ENCODE data around the gene GIMAP8. TPM values are rescaled to one million over a fixed set of nuclear protein-coding genes. Genes with fewer than 3 reads are reported as not detected.

The GIMAP8 gene
- total RNA-seq, 5 donors from 2014 or later (not counting 1 experiment from before 2014, with no cell fraction given): 17.8 to 54.6 (median 50.1) TPM

GRCh38 chr7:150432915-150433892, 17.2 kb upstream of the GIMAP8 start:
- H3K4me3 ChIP-seq (ENCODE audit: control insufficient read depth in 1 of 2, extremely low read depth in 1 of 2, low read length in 1 of 2): no peak overlapping the region
- ATAC-seq (replicated peaks in 1 of 4): peak in 1 of 4 experiments; percentile 26
- Mint-ChIP-seq H3K27me3 (peaks cover 4 to 5% of the 10 kb centered on the region in 2 donors), H3K36me3 (no peaks in the 10 kb centered on the region), H3K4me1 (peaks cover 13 to 28% (median 18%) of the 10 kb centered on the region in 3 donors), H3K27ac (peak overlapping the region in 1 of 2 donors; percentile 84), H3K9me3 (no peaks in the 10 kb centered on the region), H3K4me3 (peak overlapping the region in 1 of 3 donors; percentile 64)
- H3K27ac ChIP-seq (ENCODE audit: low read length): no peak overlapping the region
- no peaks in the 10 kb centered on the region for H3K36me3 ChIP-seq (ENCODE audit: control insufficient read depth in 2 of 2, extremely low read depth in 1 of 2, insufficient read depth in 1 of 2, low read length in 1 of 2)
- H3K9me3 ChIP-seq: no peaks in the 10 kb centered on the region
- peaks cover 0 to 4% of the 10 kb centered on the region in 2 experiments for H3K4me1 ChIP-seq (ENCODE audit: control insufficient read depth in 1 of 2, extremely low read depth in 1 of 2, insufficient read depth in 2 of 2, low read length in 2 of 2)
- 54% methylated on average over 12 of the region's 14 CpGs for WGBS (ENCODE audit: insufficient coverage)
- no peak for DNase-seq
- CTCF ChIA-PET: interaction anchor here (0.5 to 1.4 kb wide), 5 partner anchors 14 to 556 kb away, joined by 3 to 8 read pairs (median 4); no protein-coding TSS in a partner anchor
- peaks cover 0 to 4% of the 10 kb centered on the region in 2 experiments for H3K27me3 ChIP-seq (replicated peaks in 1 of 2; ENCODE audit: control insufficient read depth in 2 of 2, extremely low read depth in 1 of 2, insufficient read depth in 2 of 2, low read length in 1 of 2)
- POLR2A ChIA-PET: interaction anchor here (0.6 kb wide), 2 partner anchors 233 to 733 kb away, joined by 3 to 4 read pairs; no protein-coding TSS in a partner anchor

GRCh38 chr7:150434240-150434639, 16.2 kb upstream of the GIMAP8 start:
- DNase-seq: no peak
- peaks cover 0 to 4% of the 10 kb centered on the region in 2 experiments for H3K27me3 ChIP-seq (replicated peaks in 1 of 2; ENCODE audit: control insufficient read depth in 2 of 2, extremely low read depth in 1 of 2, insufficient read depth in 2 of 2, low read length in 1 of 2)
- no peak for ATAC-seq (replicated peaks in 1 of 4)
- Mint-ChIP-seq H3K27me3 (peaks cover 4 to 5% of the 10 kb centered on the region in 2 donors), H3K4me1 (peaks cover 10 to 24% (median 13%) of the 10 kb centered on the region in 3 donors), H3K9me3 (no peaks in the 10 kb centered on the region), H3K27ac (no peak overlapping the region), H3K4me3 (no peak overlapping the region), H3K36me3 (no peaks in the 10 kb centered on the region)
- no peak overlapping the region for H3K4me3 ChIP-seq (ENCODE audit: control insufficient read depth in 1 of 2, extremely low read depth in 1 of 2, low read length in 1 of 2)
- no peak overlapping the region for H3K27ac ChIP-seq (ENCODE audit: low read length)
- no peaks in the 10 kb centered on the region for H3K9me3 ChIP-seq
- WGBS (ENCODE audit: insufficient coverage): 83% methylated on average over 3 of the region's 8 CpGs
- peaks cover 0 to 4% of the 10 kb centered on the region in 2 experiments for H3K4me1 ChIP-seq (ENCODE audit: control insufficient read depth in 1 of 2, extremely low read depth in 1 of 2, insufficient read depth in 2 of 2, low read length in 2 of 2)
- POLR2A ChIA-PET: interaction anchor here in 1 of 2 donors (0.5 kb wide), 1 partner anchor 8 kb away, joined by 4 read pairs; no protein-coding TSS in a partner anchor
- H3K36me3 ChIP-seq (ENCODE audit: control insufficient read depth in 2 of 2, extremely low read depth in 1 of 2, insufficient read depth in 1 of 2, low read length in 1 of 2): no peaks in the 10 kb centered on the region
- CTCF ChIA-PET: no interaction called here

GRCh38 chr7:150435047-150435389, 15.4 kb upstream of the GIMAP8 start:
- WGBS (ENCODE audit: insufficient coverage): 85% methylated on average over 2 of the region's 4 CpGs
- H3K36me3 Mint-ChIP-seq: no peaks in the 10 kb centered on the region
- POLR2A ChIA-PET: interaction anchor here in 1 of 2 donors (0.5 kb wide), 1 partner anchor 9 kb away, joined by 4 read pairs; no protein-coding TSS in a partner anchor
- peaks cover 1 to 5% of the 10 kb centered on the region in 2 donors for H3K27me3 Mint-ChIP-seq
- Histone ChIP-seq H3K4me3 (ENCODE audit: control insufficient read depth in 1 of 2, extremely low read depth in 1 of 2, low read length in 1 of 2) (no peak overlapping the region), H3K27me3 (replicated peaks in 1 of 2; ENCODE audit: control insufficient read depth in 2 of 2, extremely low read depth in 1 of 2, insufficient read depth in 2 of 2, low read length in 1 of 2) (peaks cover 0 to 2% of the 10 kb centered on the region in 2 experiments), H3K36me3 (ENCODE audit: control insufficient read depth in 2 of 2, extremely low read depth in 1 of 2, insufficient read depth in 1 of 2, low read length in 1 of 2) (no peaks in the 10 kb centered on the region), H3K9me3 (no peaks in the 10 kb centered on the region), H3K27ac (ENCODE audit: low read length) (no peak overlapping the region), H3K4me1 (ENCODE audit: control insufficient read depth in 1 of 2, extremely low read depth in 1 of 2, insufficient read depth in 2 of 2, low read length in 2 of 2) (peaks cover 0 to 4% of the 10 kb centered on the region in 2 experiments)
- H3K4me1 Mint-ChIP-seq: peaks cover 16 to 32% (median 21%) of the 10 kb centered on the region in 3 donors
- DNase-seq (no peak), ATAC-seq (replicated peaks in 1 of 4) (no peak)
- no peak overlapping the region for H3K4me3 Mint-ChIP-seq
- no peak overlapping the region for H3K27ac Mint-ChIP-seq
- CTCF ChIA-PET: interaction anchor here in 1 of 2 donors (0.7 kb wide), 1 partner anchor 11 kb away, joined by 3 read pairs; no protein-coding TSS in a partner anchor
- H3K9me3 Mint-ChIP-seq: no peaks in the 10 kb centered on the region

DNA sequence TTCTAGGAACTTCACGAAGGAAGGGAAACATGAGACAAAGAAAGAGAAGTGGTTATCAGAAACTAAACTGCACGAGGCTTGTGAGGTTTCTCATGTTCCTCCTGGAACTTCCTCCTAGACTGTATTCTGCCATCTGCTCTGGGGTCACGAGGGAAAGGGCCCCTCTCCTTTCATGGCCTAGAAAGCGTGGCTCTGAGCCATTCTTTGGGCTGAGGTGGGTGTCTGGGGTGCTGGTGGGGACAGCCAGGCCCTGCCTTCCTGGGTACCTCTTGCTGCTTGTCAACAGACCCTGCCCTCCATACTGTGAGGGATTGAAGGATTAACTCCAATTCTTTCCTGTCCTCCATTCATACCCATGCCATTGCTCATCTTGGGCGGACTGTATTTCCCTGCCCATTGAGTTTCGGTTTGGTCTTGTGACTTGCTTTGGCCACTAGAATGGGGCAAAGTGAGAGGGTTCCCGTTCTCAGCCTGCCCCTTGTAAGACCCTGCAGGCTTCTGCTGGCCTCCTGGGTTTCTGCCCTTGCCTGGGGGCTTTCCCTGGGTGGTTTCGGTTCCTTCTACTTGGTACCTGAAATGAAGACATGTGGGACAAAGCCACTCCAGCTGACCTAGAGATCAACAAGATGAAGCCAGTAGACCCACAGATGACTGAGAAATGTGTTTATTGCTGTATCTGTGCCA, 14.9 kb upstream of the GIMAP8 start:
- H3K4me3 Mint-ChIP-seq: no peak overlapping the region

GRCh38 chr7:150439967-150440366, 10.5 kb upstream of the GIMAP8 start:
- Mint-ChIP-seq H3K27me3 (no peaks in the 10 kb centered on the region), H3K4me1 (peaks cover 13 to 21% (median 13%) of the 10 kb centered on the region in 3 donors), H3K9me3 (peaks cover 0 to 13% (median 4%) of the 10 kb centered on the region in 3 donors), H3K27ac (peak overlapping the region in 1 of 2 donors; percentile 1), H3K36me3 (no peaks in the 10 kb centered on the region), H3K4me3 (no peak overlapping the region)
- ATAC-seq (replicated peaks in 1 of 4): peak in 3 of 4 experiments; percentile 36 to 44 (median 40)
- Histone ChIP-seq H3K9me3 (no peaks in the 10 kb centered on the region), H3K4me3 (ENCODE audit: control insufficient read depth in 1 of 2, extremely low read depth in 1 of 2, low read length in 1 of 2) (no peak overlapping the region), H3K36me3 (ENCODE audit: control insufficient read depth in 2 of 2, extremely low read depth in 1 of 2, insufficient read depth in 1 of 2, low read length in 1 of 2) (no peaks in the 10 kb centered on the region), H3K27me3 (replicated peaks in 1 of 2; ENCODE audit: control insufficient read depth in 2 of 2, extremely low read depth in 1 of 2, insufficient read depth in 2 of 2, low read length in 1 of 2) (no peaks in the 10 kb centered on the region), H3K27ac (ENCODE audit: low read length) (no peak overlapping the region), H3K4me1 (ENCODE audit: control insufficient read depth in 1 of 2, extremely low read depth in 1 of 2, insufficient read depth in 2 of 2, low read length in 2 of 2) (peaks cover 0 to 2% of the 10 kb centered on the region in 2 experiments)
- ChIA-PET CTCF (interaction anchor here (0.8 to 1.2 kb wide), 2 partner anchors 33 to 317 kb away, joined by 3 to 4 read pairs; no protein-coding TSS in a partner anchor), POLR2A (no interaction called here)
- no CpG with 5 or more reads among the region's 2 CpGs for WGBS (ENCODE audit: insufficient coverage)
- DNase-seq: no peak

More for the DNA sequence above, 14.9 kb upstream of the GIMAP8 start:
- Mint-ChIP-seq H3K4me1 (peaks cover 21 to 37% (median 23%) of the 10 kb centered on the region in 3 donors), H3K27ac (peak overlapping the region in 1 of 2 donors; percentile 37), H3K27me3 (peaks cover 1 to 5% of the 10 kb centered on the region in 2 donors), H3K36me3 (no peaks in the 10 kb centered on the region), H3K9me3 (no peaks in the 10 kb centered on the region)
- 56% methylated on average over 3 of the region's 8 CpGs for WGBS (ENCODE audit: insufficient coverage)
- Histone ChIP-seq H3K4me3 (ENCODE audit: control insufficient read depth in 1 of 2, extremely low read depth in 1 of 2, low read length in 1 of 2) (no peak overlapping the region), H3K27ac (ENCODE audit: low read length) (no peak overlapping the region), H3K9me3 (no peaks in the 10 kb centered on the region), H3K36me3 (ENCODE audit: control insufficient read depth in 2 of 2, extremely low read depth in 1 of 2, insufficient read depth in 1 of 2, low read length in 1 of 2) (no peaks in the 10 kb centered on the region), H3K4me1 (ENCODE audit: control insufficient read depth in 1 of 2, extremely low read depth in 1 of 2, insufficient read depth in 2 of 2, low read length in 2 of 2) (peaks cover 0 to 4% of the 10 kb centered on the region in 2 experiments), H3K27me3 (replicated peaks in 1 of 2; ENCODE audit: control insufficient read depth in 2 of 2, extremely low read depth in 1 of 2, insufficient read depth in 2 of 2, low read length in 1 of 2) (no peaks in the 10 kb centered on the region)
- ChIA-PET CTCF (interaction anchor here in 1 of 2 donors (0.7 kb wide), 1 partner anchor 10 kb away, joined by 3 read pairs; no protein-coding TSS in a partner anchor), POLR2A (no interaction called here)
- peak in 2 of 4 experiments; percentile 16 to 29 for ATAC-seq (replicated peaks in 1 of 4)
- DNase-seq: peak in 1 of 35 experiments; percentile 36

DNA sequence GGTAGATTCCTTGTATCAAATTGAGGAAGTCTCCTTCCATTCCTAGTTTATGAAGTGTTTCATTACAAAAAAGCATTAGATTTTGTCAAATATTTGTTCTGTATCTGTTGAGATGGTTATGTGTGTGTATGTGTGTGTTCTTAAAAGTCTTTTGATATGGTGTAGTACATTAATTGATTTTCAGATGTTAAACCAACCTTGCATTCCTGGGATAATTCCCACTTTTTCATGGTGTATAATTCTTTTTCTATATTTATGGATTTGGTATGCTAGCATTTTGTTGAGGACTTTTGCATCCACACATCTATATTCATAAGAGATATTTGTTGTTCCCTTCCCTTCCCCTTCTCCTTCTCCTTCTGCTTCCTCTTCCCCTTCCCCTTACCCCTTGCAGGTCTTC, 8.9 kb upstream of the GIMAP8 start:
- H3K27me3 Mint-ChIP-seq: no peaks in the 10 kb centered on the region
- ChIA-PET POLR2A (no interaction called here), CTCF (no interaction called here)
- no peaks in the 10 kb centered on the region for H3K36me3 ChIP-seq (ENCODE audit: control insufficient read depth in 2 of 2, extremely low read depth in 1 of 2, insufficient read depth in 1 of 2, low read length in 1 of 2)
- no peak overlapping the region for H3K27ac ChIP-seq (ENCODE audit: low read length)
- no peak for DNase-seq
- H3K4me3 Mint-ChIP-seq: no peak overlapping the region
- H3K9me3 ChIP-seq: no peaks in the 10 kb centered on the region
- H3K36me3 Mint-ChIP-seq: no peaks in the 10 kb centered on the region
- no peak for ATAC-seq (replicated peaks in 1 of 4)
- peaks cover 0 to 15% of the 10 kb centered on the region in 2 experiments for H3K4me1 ChIP-seq (ENCODE audit: control insufficient read depth in 1 of 2, extremely low read depth in 1 of 2, insufficient read depth in 2 of 2, low read length in 2 of 2)
- H3K9me3 Mint-ChIP-seq: peaks cover 0 to 13% (median 4%) of the 10 kb centered on the region in 3 donors
- H3K27ac Mint-ChIP-seq: no peak overlapping the region
- H3K27me3 ChIP-seq (replicated peaks in 1 of 2; ENCODE audit: control insufficient read depth in 2 of 2, extremely low read depth in 1 of 2, insufficient read depth in 2 of 2, low read length in 1 of 2): no peaks in the 10 kb centered on the region
- H3K4me3 ChIP-seq (ENCODE audit: control insufficient read depth in 1 of 2, extremely low read depth in 1 of 2, low read length in 1 of 2): no peak overlapping the region
- peaks cover 17 to 22% (median 17%) of the 10 kb centered on the region in 3 donors for H3K4me1 Mint-ChIP-seq
